NCI-H2171 (cell line): ENCODE data around the gene UGT2B7.
"Not testable (repeated sequence)": the region's sequence is repeated elsewhere in the genome, so short reads cannot be mapped to it uniquely, and the experiment has no call there.

Experiments used
- DNase-seq: peaks from one replicate; lab custom pipeline; 2025; lab: John Stamatoyannopoulos, UW

The UGT2B7 gene

GRCh38 chr4:69096111-69096656 lies at the start of gene UGT2B7:
UGT2B7 (plus strand) TSS chr4:69096474; CDS start chr4:69096521, 47 bp downstream.
- no peak for DNase-seq

- no peak for DNase-seq
Measured at GRCh38 chr4:69049860-69050259, 46.4 kb upstream of the UGT2B7 start.

- not testable (repeated sequence) for DNase-seq
Measured at GRCh38 chr4:69050853-69051575, 45.3 kb upstream of the UGT2B7 start.

GRCh38 chr4:69051576-69051943 lies 44.7 kb upstream of the UGT2B7 start:
- no peak for DNase-seq

GRCh38 chr4:69053309-69053885 lies 42.9 kb upstream of the UGT2B7 start:
- DNase-seq: not testable (repeated sequence)

- DNase-seq: not testable (repeated sequence)
Measured at GRCh38 chr4:69054033-69054432, 42.2 kb upstream of the UGT2B7 start.

GRCh38 chr4:69054578-69055200 lies 41.6 kb upstream of the UGT2B7 start:
- no peak for DNase-seq

GRCh38 chr4:69056150-69056549 lies 40.1 kb upstream of the UGT2B7 start:
- no peak for DNase-seq

GRCh38 chr4:69056921-69057550 lies 39.2 kb upstream of the UGT2B7 start:
- no peak for DNase-seq

GRCh38 chr4:69057620-69058409 lies 38.5 kb upstream of the UGT2B7 start:
- DNase-seq: no peak

- no peak for DNase-seq
Measured at GRCh38 chr4:69058410-69059059, 37.7 kb upstream of the UGT2B7 start.

- no peak for DNase-seq
Measured at GRCh38 chr4:69060651-69061308, 35.5 kb upstream of the UGT2B7 start.

GRCh38 chr4:69064391-69064790 lies 31.9 kb upstream of the UGT2B7 start:
- DNase-seq: no peak

GRCh38 chr4:69066945-69067344 lies 29.3 kb upstream of the UGT2B7 start:
- no peak for DNase-seq

- no peak for DNase-seq
Measured at GRCh38 chr4:69069085-69069484, 27.2 kb upstream of the UGT2B7 start.

GRCh38 chr4:69070590-69070989 lies 25.7 kb upstream of the UGT2B7 start:
- no peak for DNase-seq

GRCh38 chr4:69071286-69071685 lies 25.0 kb upstream of the UGT2B7 start:
- no peak for DNase-seq

- DNase-seq: no peak
Measured at GRCh38 chr4:69073375-69073774, 22.9 kb upstream of the UGT2B7 start.

GRCh38 chr4:69075061-69075792 lies 21.0 kb upstream of the UGT2B7 start:
- DNase-seq: no peak

GRCh38 chr4:69078852-69079251 lies 17.4 kb upstream of the UGT2B7 start:
- DNase-seq: no peak
